GM18907 (cell line): ENCODE results near the gene ALK.

ENCODE experiments used
- ATAC-seq: cut with Tn5 transposase; IDR thresholded peaks from one replicate; pipeline ENCODE4 v1.9.1; 2021; ENCODE audit warnings: mild to moderate bottlenecking, moderate library complexity; ENCODE audit not compliant: unreplicated experiment

The ALK gene

DNA sequence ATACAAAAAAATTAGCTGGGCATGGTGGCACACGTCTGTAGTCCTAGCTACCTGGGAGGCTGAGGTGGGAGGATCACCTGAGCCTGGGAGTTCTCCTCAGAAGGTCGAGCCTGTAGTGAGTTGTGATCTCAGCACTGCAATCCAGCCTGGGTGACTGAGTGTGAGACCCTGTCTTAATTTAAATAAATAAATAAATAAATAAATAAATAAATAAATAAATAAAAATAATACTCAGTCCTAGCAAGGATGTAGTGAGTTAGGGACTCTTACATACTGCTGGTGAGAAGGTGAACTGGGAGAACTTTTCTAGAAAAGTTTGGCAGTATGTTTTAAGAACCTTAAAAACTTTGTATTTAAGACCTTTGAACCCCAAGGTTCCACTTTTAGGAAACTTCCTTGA is 576.1 kb downstream of the ALK start:
- no peak for ATAC-seq

DNA sequence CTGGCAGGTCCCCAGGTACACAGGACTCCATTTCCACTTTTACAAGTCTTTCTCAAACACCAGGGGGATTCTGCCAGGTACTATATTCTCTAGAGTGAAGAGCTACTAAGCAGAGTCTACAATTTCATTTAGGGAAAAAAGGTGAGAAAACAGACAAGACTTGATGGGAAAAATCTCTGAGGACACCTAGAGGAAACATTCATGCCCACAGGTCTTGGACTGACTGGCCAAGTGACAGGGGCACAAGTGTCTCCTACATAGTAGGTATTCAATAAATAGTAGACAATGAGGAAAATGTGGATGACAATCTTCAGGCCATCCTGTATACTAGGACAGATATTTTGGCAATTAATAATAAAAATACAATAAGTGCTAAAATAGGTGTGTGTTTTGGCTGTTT is 577.6 kb downstream of the ALK start:
- ATAC-seq = no peak

DNA sequence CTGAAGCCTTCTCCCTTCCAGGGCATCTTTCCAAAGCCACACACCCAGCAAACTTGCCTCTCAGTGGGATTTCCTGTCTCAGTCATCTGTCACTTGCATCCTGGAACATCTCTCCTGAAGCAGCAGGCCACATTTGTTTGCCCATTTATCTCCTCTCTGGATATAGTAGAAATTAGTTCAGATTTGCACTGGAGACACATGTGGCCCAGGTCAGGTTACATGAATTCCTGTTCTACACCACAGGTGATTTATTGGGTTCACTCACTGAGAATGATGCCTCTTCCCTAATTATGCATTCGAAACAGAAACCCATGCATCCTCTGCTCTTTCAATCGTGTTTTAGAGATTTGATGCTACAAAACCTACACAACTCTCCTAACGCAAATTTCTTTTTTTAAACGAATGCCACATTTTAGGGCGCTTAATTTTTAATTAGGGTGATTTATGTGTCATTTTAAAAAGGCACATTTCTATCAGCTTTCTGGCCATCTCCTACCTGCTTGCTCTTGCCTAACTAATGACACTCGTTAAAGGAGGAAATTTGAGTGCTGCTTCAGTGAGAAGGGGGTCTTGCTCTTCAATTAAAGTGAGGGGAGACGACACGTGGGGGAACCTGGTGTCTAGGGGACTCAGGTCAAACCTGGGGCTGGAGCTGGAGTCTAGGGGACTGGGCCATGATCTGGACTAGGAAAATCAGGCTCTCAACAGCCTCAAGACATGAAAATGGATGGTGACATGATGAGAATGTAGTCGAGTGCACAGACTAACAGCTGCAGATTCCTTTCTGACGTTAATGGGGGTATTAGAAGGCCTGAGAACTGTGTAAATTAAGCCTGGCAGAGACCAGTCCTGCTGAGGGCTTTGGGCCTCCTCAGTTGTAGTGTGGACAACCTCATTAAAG is 584.8 kb downstream of the ALK start:
- no peak for ATAC-seq

DNA sequence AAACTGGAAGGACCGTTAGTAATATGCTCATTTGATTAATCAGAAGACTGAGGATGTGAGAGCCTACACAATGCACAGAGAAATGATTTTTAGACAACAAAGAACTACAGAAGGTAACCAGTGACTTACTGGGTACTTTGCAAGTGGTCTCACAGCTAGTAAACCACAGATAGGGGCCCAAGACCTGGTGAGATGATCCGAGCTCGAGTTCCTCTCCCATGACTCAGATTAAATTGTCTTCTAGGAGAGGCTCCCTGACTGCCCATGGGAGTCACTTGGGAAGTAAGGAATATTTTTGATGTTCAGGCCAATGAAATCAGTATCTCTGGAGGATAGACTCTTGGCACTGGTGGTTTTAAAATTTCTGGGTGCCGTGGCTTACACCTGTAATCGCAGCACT is 586.0 kb downstream of the ALK start:
- no peak for ATAC-seq

DNA sequence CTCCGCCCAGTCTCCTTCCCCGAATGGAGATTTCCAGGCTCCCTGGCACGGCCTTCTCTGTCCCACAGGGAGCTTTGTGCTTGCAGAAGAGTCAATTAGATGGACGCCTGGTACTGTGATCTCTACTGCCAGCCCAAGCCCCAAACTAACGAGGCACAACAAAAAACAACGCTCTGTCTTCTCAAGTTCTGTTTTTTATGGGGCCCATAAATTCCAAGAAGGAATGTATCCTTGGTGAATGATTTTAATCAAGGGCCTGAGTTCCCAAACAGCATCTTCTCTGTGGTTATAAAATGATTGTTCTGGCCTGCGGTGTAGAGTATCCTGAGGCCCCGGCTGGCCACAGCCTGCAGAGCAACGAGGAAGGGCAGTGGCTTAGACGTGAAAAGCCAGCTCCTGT is 586.7 kb downstream of the ALK start:
- no peak for ATAC-seq

DNA sequence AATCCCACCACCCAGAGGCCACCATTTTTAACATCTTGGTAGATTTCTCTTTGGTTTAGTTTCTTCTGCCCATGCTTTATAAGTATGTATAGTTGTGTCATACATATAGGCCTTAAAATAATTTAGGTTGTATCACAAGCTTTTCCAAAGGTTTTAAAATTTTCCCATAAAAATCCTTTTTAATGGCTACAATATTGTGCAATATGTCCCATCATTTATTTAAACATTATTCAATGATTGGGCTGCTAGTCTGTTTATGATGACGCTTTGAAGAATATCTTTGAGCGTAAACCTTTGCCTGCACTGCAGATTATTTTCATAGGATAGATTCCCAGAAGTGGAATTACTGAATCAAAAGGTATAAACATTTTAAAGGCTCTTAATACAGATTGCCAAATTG is 588.8 kb downstream of the ALK start:
- no peak for ATAC-seq

DNA sequence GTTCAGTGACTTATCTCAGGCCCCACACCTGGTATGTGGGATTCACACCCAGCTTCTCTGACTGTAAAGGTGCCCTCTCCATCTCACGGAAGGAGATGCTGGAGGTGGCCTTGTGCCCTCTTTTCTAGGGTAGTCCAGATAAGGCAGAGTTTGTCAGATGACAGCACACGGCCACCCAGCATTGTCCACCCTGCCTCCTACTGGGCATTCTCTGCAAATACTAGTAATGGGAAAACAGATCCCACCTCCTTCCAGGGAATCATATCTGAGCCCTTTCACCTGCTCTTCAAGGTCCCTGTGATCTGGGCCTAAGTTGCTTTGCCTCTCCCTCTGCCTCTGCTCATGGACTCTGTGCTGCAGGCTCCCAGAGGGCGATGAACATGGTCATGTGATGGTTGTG is 591.5 kb downstream of the ALK start:
- no peak for ATAC-seq

DNA sequence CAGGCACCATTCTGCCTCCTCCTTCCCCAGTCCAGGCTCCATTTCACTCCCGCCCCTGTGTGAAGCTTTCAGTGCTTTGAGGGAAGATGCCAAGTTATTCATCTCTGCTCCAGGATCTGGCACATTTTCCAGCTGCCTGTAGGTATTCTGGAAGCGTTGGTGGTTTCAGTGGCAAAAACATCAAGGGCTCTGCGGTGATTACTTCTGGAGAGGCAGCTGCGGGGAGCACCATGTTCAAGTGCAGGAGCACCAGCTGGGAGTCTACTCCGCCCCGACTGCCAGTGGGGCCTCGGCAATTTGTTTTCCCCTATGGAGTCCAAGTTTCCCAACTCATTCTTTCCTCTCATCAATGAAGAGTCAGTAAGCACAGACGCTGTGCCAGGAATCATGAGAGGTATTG is 594.5 kb downstream of the ALK start:
- ATAC-seq = no peak

DNA sequence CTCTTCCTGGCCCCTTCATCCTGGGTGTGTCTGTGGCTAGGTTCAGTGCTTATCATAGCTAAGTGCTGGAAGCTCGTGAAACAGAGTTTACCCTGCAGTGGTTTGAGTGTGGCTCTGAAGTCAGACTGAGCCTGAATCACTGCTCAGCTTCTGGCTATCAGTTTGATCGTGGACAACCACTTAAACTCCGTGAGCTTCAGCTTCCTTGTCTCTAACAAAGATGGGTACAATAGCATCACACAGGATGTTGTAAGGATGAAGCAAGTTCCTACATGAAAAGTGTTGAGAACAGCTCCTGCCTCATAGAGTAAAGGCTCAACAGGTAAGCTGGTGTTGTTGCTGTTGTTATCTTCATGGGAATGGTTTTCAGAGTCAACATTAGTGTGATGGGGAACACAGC is 595.8 kb downstream of the ALK start:
- no peak for ATAC-seq

DNA sequence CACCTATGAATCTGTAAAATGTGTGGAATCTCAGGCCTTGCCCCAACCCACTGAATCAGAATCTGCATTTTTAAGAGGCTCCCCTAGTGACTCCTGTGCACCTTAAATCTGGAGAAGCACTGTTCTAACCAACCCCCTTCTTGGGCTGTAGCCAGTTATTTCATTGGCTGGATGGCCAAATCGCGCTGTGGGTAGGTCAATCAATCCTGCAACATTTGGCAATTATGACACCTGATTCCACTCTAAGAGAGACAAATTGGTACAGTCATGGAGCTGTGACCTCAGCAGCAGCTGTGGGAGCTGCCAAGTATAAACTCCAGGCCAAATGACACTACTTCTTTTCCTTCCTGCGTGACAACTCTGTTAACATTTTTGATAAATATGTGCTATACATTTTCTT is 597.4 kb downstream of the ALK start:
- no peak for ATAC-seq

DNA sequence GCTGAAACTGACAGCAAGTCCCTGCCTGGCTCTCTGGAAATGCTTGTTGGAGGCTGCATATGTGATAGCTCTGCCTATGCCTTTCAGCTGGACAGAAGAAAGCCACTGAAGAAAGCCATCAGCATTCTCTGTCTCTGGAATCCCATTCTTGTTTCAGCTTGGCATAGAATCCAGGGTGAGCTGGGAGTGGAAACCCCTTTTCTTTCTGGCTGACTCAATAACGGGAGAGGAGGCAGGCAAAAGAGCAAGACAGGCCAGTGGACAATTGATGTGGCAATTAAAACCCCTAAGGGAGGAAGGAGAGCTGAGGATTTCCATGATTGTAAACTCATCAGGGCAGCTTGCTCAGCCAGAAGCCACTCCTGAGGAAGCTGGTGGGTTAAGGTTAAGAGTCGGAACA is 598.1 kb downstream of the ALK start:
- ATAC-seq = no peak

DNA sequence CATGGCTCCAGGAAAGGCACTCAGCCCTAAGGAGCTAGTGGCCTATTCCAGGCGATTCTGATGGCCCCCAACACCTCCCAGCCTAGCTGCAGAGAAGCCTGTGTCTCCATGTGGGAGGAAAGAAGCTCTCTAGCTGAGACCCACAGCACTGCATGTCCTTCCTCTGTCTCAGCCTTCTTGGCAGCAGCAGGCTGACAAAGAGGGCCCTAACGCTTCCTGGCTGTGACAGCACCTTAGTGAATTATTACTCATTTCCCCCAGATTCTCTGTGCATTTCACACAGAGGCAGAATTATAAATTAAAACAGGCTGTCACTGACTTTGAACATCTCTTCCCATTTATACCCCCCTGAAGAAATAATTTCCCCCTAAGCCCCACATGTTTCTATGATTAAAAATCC is 599.4 kb downstream of the ALK start:
- ATAC-seq = no peak

DNA sequence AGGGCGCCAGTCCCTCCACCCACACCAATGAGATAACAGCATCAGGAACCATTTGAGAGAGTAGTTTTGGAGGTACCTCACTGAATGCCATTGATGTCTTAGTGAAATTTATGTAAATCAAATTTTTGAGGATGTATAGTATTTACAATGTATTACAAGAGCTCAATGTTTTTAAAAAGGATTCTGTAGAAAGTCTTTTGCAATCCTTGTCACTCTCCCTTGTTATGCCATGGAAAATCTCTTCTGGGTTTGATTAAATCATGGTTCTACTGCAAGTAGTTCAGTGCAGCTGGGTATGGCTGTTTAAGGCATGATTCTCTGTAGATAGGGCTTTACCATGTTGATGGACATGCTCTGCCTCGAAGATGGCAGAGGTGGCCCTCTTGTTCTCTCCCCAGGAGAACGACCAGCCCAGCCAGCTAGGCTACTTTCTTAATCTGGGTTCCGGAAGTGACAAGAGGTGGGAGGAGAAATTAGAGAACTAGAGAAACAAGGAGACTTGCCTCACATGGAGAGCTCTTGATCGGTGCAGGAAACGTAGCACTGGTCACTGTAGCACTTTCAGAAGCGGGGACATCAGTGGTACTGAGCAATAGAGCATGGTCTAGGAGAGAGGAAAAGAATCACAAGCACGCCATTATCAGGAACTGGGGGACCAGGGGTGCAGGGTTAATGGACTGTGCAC is 603.4 kb downstream of the ALK start:
- no peak for ATAC-seq

DNA sequence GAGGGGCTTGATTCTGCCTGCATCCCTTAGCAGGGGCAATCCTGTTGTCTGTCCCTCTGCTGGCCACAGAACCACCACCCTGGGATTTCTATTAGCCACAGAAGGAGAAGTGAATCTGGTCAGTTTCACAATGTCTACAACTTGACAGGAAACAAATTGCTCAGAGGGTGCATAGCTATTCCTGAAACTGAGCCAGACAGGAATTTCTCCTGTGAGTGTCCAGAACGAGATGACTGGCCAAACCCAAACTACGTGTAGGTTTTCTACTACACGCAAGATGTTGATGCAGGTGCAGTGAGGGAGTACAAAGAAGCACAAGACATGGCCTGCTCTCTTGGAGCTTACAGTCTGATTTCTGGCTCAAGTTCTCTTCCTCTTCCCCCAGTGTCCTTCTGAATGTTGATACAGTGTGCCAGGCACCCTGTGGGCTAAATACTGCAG is 604.3 kb downstream of the ALK start:
- peak; percentile 46 for ATAC-seq

DNA sequence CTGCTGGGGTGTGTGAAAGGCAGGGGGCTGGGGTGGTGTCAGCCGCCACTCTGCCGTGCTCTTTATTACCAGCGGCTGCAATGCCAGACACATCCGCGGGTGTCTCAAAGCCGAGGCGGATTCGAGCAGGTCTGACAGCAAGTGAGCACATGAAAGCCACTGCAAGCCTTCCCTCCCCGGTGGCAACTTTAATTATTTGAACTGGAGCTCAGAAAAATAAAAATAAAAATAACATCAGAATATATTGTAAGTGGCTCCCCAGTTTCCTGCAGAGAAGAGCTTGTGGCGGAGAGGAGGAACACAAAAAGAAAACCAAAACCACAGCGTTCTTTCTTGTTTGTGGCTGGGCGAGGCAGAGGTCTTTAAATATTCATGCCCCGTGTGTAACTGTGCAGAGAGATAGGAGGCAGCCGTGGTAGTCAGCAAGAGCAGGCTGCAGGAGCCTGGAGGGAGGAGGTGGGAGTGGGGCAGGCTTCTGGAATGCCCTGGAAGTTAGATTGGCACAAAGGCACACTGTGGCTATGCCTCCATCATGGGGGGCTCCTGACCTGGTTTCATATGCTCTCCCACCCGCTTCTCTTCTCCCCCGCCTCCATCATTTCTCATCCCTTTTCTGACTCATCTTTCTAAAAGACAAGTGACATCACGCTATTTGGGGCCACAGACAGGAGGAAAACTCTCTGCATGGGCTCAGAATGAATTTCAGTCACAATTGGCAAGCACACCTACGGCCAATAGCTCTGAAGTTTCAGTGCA is 606.4 kb downstream of the ALK start:
- peak; percentile 83 for ATAC-seq

DNA sequence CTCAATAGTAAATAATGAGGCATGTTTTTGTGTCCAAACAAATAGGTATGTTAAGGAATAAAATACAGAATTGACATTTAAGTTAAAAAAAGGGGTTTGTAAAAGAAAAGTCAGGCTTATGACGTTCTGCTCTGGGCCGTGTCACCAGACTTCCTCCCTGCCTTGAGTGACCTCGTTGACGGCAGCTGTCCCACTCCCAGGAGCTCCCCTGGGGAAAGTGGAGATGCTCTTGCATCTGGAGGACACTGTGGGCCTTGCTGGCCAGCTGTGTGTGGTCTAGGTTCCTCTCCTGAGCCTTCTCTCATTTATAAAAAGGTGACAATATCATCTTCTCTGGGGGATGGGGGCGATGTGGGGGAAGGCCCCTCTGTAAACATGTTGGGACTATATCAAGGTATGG is 609.9 kb downstream of the ALK start:
- no peak for ATAC-seq

DNA sequence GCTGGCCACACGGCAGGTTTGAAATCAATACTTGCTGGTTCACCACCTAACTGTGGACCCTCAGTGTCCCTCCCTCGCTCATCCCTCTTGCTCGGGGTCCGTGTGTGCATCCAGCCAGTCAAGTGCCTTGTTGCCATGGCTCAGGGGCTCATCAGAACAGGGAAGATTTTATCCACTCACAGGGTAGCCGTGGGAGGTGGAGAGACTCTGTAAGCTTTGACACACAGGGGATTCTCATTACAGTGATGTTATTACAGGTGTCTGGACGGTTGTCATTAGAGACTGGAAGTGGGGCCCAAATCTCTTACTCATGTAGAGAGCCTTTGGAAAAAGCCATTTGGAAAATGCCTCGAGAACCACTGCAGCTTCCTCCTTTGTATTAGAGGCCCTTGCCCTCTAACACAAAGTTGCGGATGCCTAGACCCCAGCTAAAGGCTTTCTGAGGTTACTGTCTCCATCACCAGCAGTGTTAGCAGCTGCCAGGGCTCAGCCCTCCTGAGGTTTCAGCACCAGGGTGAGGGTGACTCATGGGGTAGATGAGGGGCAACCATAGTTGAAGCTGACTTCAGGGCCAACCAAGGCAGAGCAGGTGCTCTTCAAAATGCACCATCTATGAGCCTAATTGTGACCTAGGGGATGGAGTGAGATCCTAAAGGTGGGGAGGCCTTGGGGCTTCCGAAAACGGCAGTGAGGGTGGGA is 610.6 kb downstream of the ALK start:
- no peak for ATAC-seq

DNA sequence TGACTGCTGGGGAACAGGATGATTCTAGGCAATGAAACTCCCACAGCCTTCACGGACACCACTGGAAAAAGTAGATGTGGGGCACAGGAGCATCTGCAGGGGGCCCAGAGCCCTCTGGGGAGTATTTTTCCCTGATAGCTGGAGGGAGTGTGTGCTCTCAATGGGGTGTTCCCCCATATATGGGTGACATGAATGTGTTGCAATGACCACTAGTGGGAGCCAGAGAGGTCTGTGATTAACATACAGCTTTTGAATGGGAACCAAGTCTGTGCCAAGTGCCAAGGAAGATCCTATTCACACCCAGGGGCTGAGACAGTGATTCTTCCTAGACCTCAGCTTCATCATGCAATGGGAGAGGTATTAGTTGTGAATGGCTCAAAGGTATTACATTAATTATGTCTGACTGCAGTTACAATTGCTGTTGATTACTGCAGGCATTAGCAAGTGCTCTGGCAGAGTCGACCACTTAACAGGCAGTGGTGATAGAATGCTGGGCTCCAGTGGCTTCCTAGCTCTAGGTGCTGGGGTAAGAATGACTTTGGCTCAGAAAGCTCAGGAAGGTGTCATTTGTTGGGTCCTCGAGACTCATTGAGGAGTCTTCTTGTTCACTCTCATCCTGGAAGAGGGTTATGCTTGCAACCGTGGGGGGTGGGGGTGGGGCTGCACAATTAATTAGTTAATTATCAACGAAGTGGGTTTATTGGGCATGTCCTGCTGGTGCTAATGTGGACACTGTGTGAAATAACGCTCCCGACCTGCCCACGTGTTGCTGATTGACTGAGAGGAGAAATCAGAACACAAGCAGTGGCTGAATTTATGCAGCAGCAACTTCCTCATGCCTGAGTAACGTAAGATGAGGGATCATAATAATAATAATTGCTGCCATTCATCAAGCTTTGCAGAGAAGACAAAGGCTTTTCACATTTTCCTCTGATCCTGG is 612.0 kb downstream of the ALK start:
- ATAC-seq = no peak

DNA sequence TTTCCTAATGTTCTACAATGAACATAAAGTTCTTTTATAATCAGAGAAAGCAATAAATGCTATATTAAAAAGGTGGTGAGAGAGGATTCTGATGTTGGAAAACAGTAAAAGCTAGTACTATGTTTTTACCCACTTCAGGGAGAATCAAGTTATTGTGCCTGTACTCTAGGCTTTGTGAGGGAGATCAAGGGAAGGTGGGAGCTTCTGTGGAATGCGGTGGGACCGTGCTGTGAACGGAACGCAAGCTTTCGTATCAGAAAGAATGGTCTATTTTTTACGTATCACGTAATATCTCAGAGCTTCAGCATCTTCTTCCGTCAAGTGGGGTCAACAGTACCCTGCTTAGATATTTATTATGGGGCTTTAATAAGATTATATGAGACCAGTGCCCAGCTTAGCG is 613.0 kb downstream of the ALK start:
- no peak for ATAC-seq

DNA sequence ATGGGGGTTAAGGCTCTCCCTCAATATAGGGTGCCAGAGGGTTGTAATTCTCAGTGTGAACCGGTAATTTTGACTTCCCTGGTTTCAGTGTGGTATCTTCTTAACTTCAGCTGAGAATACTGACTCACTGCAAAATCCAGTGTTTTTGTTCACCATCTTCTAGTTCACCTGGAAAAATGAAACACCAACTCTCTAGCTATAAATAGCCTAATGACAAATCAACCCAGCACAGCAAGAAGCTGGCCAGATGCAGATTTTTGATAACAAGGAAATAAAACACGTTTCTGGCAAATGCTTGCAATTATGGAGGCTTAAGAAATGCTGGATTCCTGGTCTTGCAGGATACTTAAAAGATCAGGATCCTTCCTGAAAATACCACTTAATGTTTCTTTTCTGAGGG is 613.9 kb downstream of the ALK start:
- ATAC-seq = no peak
